NT2/D1 (cell line): ENCODE measurements around the gene CACNA1D.

Experiments used
- SUZ12 ChIP-seq: IDR thresholded peaks from 2 replicates; pipeline ENCODE4 v1.6.1; 2011; ENCODE audit not compliant: insufficient read length, insufficient read depth; ENCODE audit errors: extremely low read depth
- YY1 ChIP-seq: IDR thresholded peaks from 2 replicates; pipeline ENCODE4 v1.6.1; 2011; ENCODE audit not compliant: insufficient read length, insufficient read depth

DNA sequence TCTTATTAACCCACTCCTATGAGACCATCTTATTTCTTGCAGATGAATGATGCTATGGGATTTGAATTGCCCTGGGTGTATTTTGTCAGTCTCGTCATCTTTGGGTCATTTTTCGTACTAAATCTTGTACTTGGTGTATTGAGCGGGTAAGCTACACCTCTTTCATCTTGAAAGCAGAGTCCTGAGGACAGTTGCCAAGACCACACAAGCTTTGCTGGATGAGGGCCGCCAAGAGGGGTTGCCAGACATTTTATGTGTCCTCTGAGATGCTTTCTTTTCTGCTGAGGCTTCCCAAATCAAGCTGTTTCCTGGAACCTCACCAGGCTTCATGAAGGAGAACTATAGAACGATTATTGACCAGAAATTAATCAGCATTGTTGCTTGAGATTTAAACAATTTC lies 178.6 kb downstream of the CACNA1D start:
- TF ChIP-seq YY1 (no peak), SUZ12 (no peak)
